HCT116 (cell line): ENCODE measurements around the gene KLHL18. TPM values are rescaled to one million over a fixed set of nuclear protein-coding genes. Genes with fewer than 3 reads are reported as not detected.

Experiments
- ATAC-seq: fragments of 200-7000 bp; cut with Tn5 transposase; 2 replicates; pipeline ENCODE4 v1.9.1; 2020; ENCODE audit warnings: mild to moderate bottlenecking, moderate library complexity
- BruUV-seq: library from RNA; stranded (reverse); fragments of 400-500 nt; replicated peaks from 2 replicates; lab custom pipeline; 2021; lab: Mats Ljungman, UMichigan
- CTCF ChIA-PET: fragments of 300-600 bp; sonication (Branson Sonifier 250); formaldehyde crosslinking; loops from one replicate; lab custom pipeline; 2021; ENCODE audit warnings: antibody characterized with exemption; lab: Charles Lee
- POLR2A ChIA-PET: fragments of 300-600, 350-600 bp; sonication (Branson Sonifier 250); formaldehyde crosslinking; loops from one replicate; lab custom pipeline; 2021; ENCODE audit warnings: antibody characterized with exemption; lab: Charles Lee
- RAD21 ChIA-PET, 2 experiments: fragments of 300-600 bp; sonication (Branson Sonifier 250); formaldehyde crosslinking; loops; one replicate each; lab custom pipeline; 2023; ENCODE audit warnings: low total read pairs in 2 of 2; ENCODE audit not compliant: uncharacterized antibody in 2 of 2, unreplicated experiment in 2 of 2, low non-redundant PET in 1 of 2; lab: Charles Lee
- DNase-seq: peaks from one replicate; pipeline ENCODE4 v3.0.0-alpha.2; 2010; ENCODE audit warnings: low read depth, low spot score
- H2AFZ ChIP-seq: fragments of 200-600 bp; shearing (Covaris generic), sonication (generic); 2 replicates; pipeline ENCODE4 v1.6.1; 2017; ENCODE audit warnings: low read depth, mixed run types, mixed read lengths, antibody characterized with exemption, low read length; ENCODE audit not compliant: poor library complexity, severe bottlenecking
- H3K27ac ChIP-seq: 2 replicates; pipeline ENCODE4 v1.5.1; 2012; ENCODE audit warnings: low read depth, low read length
- H3K27me3 ChIP-seq: fragments of 200-600 bp; sonication (generic); 2 replicates; pipeline ENCODE4 v1.6.1; 2016; ENCODE audit warnings: mixed run types, low read length, mixed read lengths; ENCODE audit not compliant: insufficient read depth
- H3K36me3 ChIP-seq, 2 experiments: fragments of 200-500 bp in 1 of 2; fragments of 200-600 bp in 1 of 2; sonication (Bioruptor generic) in 1 of 2; sonication (generic) in 1 of 2; 2 replicates each; pipeline versions ENCODE4 v1.5.1 to v1.6.1; 2014 to 2016; ENCODE audit warnings: low read length in 2 of 2, inconsistent platforms in 1 of 2, mixed read lengths in 1 of 2, mixed run types in 1 of 2; ENCODE audit not compliant: insufficient read depth in 2 of 2, control insufficient read depth in 1 of 2
- H3K4me1 ChIP-seq, 2 experiments: fragments of 200-600 bp in 1 of 2; sonication (generic) in 1 of 2; 2 replicates each; pipeline versions ENCODE4 v1.5.1 to v1.6.1; 2012 to 2017; ENCODE audit warnings: low read length in 2 of 2, inconsistent platforms in 1 of 2, mild to moderate bottlenecking in 1 of 2, mixed read lengths in 1 of 2, mixed run types in 1 of 2, moderate library complexity in 1 of 2; ENCODE audit not compliant: insufficient read depth in 2 of 2, control insufficient read depth in 1 of 2
- H3K4me2 ChIP-seq: fragments of 200-600 bp; sonication (generic); 2 replicates; pipeline ENCODE4 v1.6.1; 2017; ENCODE audit warnings: mixed run types, low read length, mixed read lengths
- H3K4me3 ChIP-seq, 2 experiments: fragments of 200-600 bp in 1 of 2; sonication (generic) in 1 of 2; replicated peaks in 1 of 2; 2 replicates each; pipeline ENCODE4 v1.5.1; 2011 to 2016; ENCODE audit warnings: low read length in 2 of 2, control low read depth in 1 of 2, low read depth in 1 of 2, mild to moderate bottlenecking in 1 of 2, mixed read lengths in 1 of 2, mixed run types in 1 of 2
- H3K79me2 ChIP-seq: fragments of 200-600 bp; sonication (generic); 2 replicates; pipeline ENCODE4 v1.6.1; 2017; ENCODE audit warnings: mild to moderate bottlenecking, mixed run types, low read length, moderate library complexity, mixed read lengths; ENCODE audit not compliant: insufficient read depth
- H3K9ac ChIP-seq: fragments of 200-600 bp; sonication (generic); 2 replicates; pipeline ENCODE4 v1.6.1; 2016; ENCODE audit warnings: low read length, mixed read lengths
- H3K9me2 ChIP-seq: fragments of 200-600 bp; sonication (generic), shearing (Covaris generic); 2 replicates; pipeline ENCODE4 v1.6.1; 2017; ENCODE audit warnings: mixed run types, mild to moderate bottlenecking, moderate library complexity; ENCODE audit not compliant: insufficient read depth
- H3K9me3 ChIP-seq, 2 experiments: fragments of 200-500 bp in 1 of 2; fragments of 200-600 bp in 1 of 2; sonication (Bioruptor generic) in 1 of 2; sonication (generic) in 1 of 2; 2 replicates each; pipeline ENCODE4 v1.6.1; 2014 to 2017; ENCODE audit warnings: low read length in 2 of 2, mixed read lengths in 2 of 2, inconsistent platforms in 1 of 2, low read depth in 1 of 2, mild to moderate bottlenecking in 1 of 2, mixed run types in 1 of 2, moderate library complexity in 1 of 2; ENCODE audit not compliant: control insufficient read depth in 1 of 2, insufficient read depth in 1 of 2
- H4K20me1 ChIP-seq: fragments of 200-600 bp; sonication (generic), shearing (Covaris generic); 2 replicates; pipeline ENCODE4 v1.6.1; 2017; ENCODE audit warnings: mixed run types, mild to moderate bottlenecking, moderate library complexity; ENCODE audit not compliant: insufficient read depth
- ATF3 ChIP-seq: IDR thresholded peaks from 2 replicates; pipeline ENCODE4 v1.6.1; 2012
- EGR1 ChIP-seq: IDR thresholded peaks from 2 replicates; pipeline ENCODE4 v1.6.1; 2012; ENCODE audit warnings: low read depth
- ELF1 ChIP-seq: IDR thresholded peaks from 2 replicates; pipeline ENCODE4 v1.6.1; 2012; ENCODE audit warnings: low read depth, borderline replicate concordance
- JUND ChIP-seq: IDR thresholded peaks from 2 replicates; pipeline ENCODE4 v1.6.1; 2012
- MAX ChIP-seq: IDR thresholded peaks from 2 replicates; pipeline ENCODE4 v1.6.1; 2012
- SRF ChIP-seq: IDR thresholded peaks from 2 replicates; pipeline ENCODE4 v1.6.1; 2012; ENCODE audit warnings: low read depth
- TCF7L2 ChIP-seq: IDR thresholded peaks from 2 replicates; pipeline ENCODE4 v1.7.0; 2011; ENCODE audit warnings: borderline replicate concordance, inconsistent platforms; ENCODE audit not compliant: insufficient read depth, insufficient read length; ENCODE audit errors: extremely low read depth
- ZBTB33 ChIP-seq: IDR thresholded peaks from 2 replicates; pipeline ENCODE4 v1.6.1; 2011; ENCODE audit warnings: mild to moderate bottlenecking, low read length, moderate library complexity; ENCODE audit not compliant: insufficient replicate concordance; ENCODE audit errors: extremely low read depth
- intact Hi-C: fragments of 100-400 bp; cut with micrococcal nuclease; formaldehyde crosslinking; loops from 2 replicates; pipeline ENCODE4 v1.10.0; 2022
- total RNA-seq: library from RNA; stranded (reverse); gene quantifications from one replicate; pipeline ENCODE4 v1.2.1, GENCODE V29; 2021; ENCODE audit not compliant: unreplicated experiment
- TF ChIP-seq, protein P1 (sequence below): IDR thresholded peaks from 2 replicates; pipeline ENCODE4 v1.6.1; 2012; ENCODE audit warnings: low read depth

KLHL18 gene
- total RNA-seq, 1 experiment from 2014 or later, result 32.3 TPM

DNA sequence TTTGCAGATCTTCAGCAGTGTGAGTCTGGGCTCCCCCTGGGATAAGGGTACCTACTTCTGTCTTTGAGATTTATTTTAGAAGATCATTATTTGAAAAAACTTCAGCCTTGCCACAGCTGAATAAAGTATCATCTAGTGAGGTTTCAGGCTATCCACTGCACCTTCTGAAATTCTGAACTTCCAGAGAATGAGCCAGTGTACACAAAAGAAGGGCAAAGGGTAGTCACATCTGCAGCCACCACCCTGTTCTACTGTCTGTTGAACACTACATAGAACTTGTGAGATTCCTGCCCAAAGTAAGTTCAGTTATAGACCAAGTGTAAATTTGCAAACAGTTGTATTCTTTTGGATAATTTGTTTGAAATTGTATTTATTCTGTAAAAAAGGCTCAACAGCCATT, 60.1 kb downstream of the KLHL18 start:
- ChIA-PET POLR2A (no interaction called here), RAD21 (no interaction called here), CTCF (interaction anchor here (1.6 kb wide), 1 partner anchor 19 kb away, joined by 4 read pairs; no protein-coding TSS in a partner anchor)
- no peak for DNase-seq
- H3K79me2 ChIP-seq, result no peaks in the 10 kb centered on the region
- H3K4me3 ChIP-seq, result no peak overlapping the region
- peaks cover 0 to 9% of the 10 kb centered on the region in 2 experiments; a peak in 1 of 4 replicates for H3K36me3 ChIP-seq
- ATAC-seq, result no peak
- H3K9me3 ChIP-seq, result no peaks in the 10 kb centered on the region
- intact Hi-C loops, result no loop called here
- no peak overlapping the region for H2AFZ ChIP-seq
- H3K9me2 ChIP-seq, result no peaks in the 10 kb centered on the region
- H3K27ac ChIP-seq, result no peak overlapping the region
- H3K4me1 ChIP-seq, result no peaks in the 10 kb centered on the region
- no peaks in the 10 kb centered on the region for H3K27me3 ChIP-seq
- no peak overlapping the region for H3K4me2 ChIP-seq
- BruUV-seq, result no TSS peak
- no peak overlapping the region for H3K9ac ChIP-seq
- no peaks in the 10 kb centered on the region for H4K20me1 ChIP-seq
- TF ChIP-seq SRF, result no peak
- no peak for TF ChIP-seq ZBTB33
- TF ChIP-seq, protein P1, sequence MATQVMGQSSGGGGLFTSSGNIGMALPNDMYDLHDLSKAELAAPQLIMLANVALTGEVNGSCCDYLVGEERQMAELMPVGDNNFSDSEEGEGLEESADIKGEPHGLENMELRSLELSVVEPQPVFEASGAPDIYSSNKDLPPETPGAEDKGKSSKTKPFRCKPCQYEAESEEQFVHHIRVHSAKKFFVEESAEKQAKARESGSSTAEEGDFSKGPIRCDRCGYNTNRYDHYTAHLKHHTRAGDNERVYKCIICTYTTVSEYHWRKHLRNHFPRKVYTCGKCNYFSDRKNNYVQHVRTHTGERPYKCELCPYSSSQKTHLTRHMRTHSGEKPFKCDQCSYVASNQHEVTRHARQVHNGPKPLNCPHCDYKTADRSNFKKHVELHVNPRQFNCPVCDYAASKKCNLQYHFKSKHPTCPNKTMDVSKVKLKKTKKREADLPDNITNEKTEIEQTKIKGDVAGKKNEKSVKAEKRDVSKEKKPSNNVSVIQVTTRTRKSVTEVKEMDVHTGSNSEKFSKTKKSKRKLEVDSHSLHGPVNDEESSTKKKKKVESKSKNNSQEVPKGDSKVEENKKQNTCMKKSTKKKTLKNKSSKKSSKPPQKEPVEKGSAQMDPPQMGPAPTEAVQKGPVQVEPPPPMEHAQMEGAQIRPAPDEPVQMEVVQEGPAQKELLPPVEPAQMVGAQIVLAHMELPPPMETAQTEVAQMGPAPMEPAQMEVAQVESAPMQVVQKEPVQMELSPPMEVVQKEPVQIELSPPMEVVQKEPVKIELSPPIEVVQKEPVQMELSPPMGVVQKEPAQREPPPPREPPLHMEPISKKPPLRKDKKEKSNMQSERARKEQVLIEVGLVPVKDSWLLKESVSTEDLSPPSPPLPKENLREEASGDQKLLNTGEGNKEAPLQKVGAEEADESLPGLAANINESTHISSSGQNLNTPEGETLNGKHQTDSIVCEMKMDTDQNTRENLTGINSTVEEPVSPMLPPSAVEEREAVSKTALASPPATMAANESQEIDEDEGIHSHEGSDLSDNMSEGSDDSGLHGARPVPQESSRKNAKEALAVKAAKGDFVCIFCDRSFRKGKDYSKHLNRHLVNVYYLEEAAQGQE, result no peak
- TF ChIP-seq JUND, result no peak
- TF ChIP-seq EGR1, result no peak
- no peak for TF ChIP-seq MAX
- no peak for TF ChIP-seq ELF1
- TF ChIP-seq TCF7L2, result no peak
- no peak for TF ChIP-seq ATF3
